ENCODE results near the gene BMP8A. TPM values are rescaled to one million over a fixed set of nuclear protein-coding genes. Genes with fewer than 3 reads are reported as not detected.

Gene BMP8A
- polyA plus RNA-seq, 3 donors, result not detected

- Mint-ChIP-seq H3K9me3 (no peaks in the 10 kb centered on the region), H3K27ac (no peak overlapping the region), H3K27me3 (ENCODE audit: low read depth in 3 of 3) (peaks cover 0 to 2% (median 2%) of the 10 kb centered on the region in 3 donors), H3K4me3 (no peak overlapping the region), H3K36me3 (peaks cover 30 to 50% of the 10 kb centered on the region in 2 donors), H3K4me1 (peaks cover 10% of the 10 kb centered on the region)
- H3K9me3 ChIP-seq (replicated peaks in 1 of 2; ENCODE audit: control insufficient read depth in 1 of 2, insufficient read depth in 1 of 2, low read length in 2 of 2), result no peaks in the 10 kb centered on the region
- intact Hi-C loops (cut with micrococcal nuclease), result no loop called here
- TF ChIP-seq, protein P1, sequence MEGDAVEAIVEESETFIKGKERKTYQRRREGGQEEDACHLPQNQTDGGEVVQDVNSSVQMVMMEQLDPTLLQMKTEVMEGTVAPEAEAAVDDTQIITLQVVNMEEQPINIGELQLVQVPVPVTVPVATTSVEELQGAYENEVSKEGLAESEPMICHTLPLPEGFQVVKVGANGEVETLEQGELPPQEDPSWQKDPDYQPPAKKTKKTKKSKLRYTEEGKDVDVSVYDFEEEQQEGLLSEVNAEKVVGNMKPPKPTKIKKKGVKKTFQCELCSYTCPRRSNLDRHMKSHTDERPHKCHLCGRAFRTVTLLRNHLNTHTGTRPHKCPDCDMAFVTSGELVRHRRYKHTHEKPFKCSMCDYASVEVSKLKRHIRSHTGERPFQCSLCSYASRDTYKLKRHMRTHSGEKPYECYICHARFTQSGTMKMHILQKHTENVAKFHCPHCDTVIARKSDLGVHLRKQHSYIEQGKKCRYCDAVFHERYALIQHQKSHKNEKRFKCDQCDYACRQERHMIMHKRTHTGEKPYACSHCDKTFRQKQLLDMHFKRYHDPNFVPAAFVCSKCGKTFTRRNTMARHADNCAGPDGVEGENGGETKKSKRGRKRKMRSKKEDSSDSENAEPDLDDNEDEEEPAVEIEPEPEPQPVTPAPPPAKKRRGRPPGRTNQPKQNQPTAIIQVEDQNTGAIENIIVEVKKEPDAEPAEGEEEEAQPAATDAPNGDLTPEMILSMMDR (IDR thresholded peaks at IDR 0.05), result no peak
- no peaks in the 10 kb centered on the region for H4K20me1 ChIP-seq (ENCODE audit: insufficient read depth, low read length)
- H3K4me2 ChIP-seq (replicated peaks; ENCODE audit: extremely low read depth, low read length, poor library complexity, severe bottlenecking), result no peak overlapping the region
- no peaks in the 10 kb centered on the region for H3K79me2 ChIP-seq (ENCODE audit: insufficient read depth, low read length)
- H3K4me1 ChIP-seq (ENCODE audit: control insufficient read depth in 1 of 2, insufficient read depth in 2 of 2, low read length in 2 of 2), result peaks cover 6 to 11% of the 10 kb centered on the region in 2 donors
- no peak overlapping the region for H3K27ac ChIP-seq (ENCODE audit: low read depth in 1 of 2, low read length in 2 of 2)
- DNase-seq, result no peak
- H3K9ac ChIP-seq (ENCODE audit: insufficient read depth, low read length, poor library complexity, severe bottlenecking), result no peak overlapping the region
- H3K36me3 ChIP-seq (replicated peaks in 1 of 2; ENCODE audit: control insufficient read depth in 1 of 2, insufficient read depth in 2 of 2, low read length in 2 of 2), result peaks cover 26 to 40% of the 10 kb centered on the region in 2 donors
- H3K4me3 ChIP-seq (replicated peaks in 1 of 3; ENCODE audit: low read depth in 2 of 3, low read length in 3 of 3), result no peak overlapping the region
- H2AFZ ChIP-seq (ENCODE audit: insufficient read depth, low read depth, low read length, poor library complexity, severe bottlenecking), result no peak overlapping the region
- H3K27me3 ChIP-seq (ENCODE audit: control insufficient read depth in 2 of 2, insufficient read depth in 2 of 2, low read length in 2 of 2), result no peaks in the 10 kb centered on the region
- 89% methylated on average over 3 of the region's 4 CpGs for WGBS (ENCODE audit: insufficient coverage)
Observed at GRCh38 chr1:39528082-39528481, 36.6 kb downstream of the BMP8A start.

DNA sequence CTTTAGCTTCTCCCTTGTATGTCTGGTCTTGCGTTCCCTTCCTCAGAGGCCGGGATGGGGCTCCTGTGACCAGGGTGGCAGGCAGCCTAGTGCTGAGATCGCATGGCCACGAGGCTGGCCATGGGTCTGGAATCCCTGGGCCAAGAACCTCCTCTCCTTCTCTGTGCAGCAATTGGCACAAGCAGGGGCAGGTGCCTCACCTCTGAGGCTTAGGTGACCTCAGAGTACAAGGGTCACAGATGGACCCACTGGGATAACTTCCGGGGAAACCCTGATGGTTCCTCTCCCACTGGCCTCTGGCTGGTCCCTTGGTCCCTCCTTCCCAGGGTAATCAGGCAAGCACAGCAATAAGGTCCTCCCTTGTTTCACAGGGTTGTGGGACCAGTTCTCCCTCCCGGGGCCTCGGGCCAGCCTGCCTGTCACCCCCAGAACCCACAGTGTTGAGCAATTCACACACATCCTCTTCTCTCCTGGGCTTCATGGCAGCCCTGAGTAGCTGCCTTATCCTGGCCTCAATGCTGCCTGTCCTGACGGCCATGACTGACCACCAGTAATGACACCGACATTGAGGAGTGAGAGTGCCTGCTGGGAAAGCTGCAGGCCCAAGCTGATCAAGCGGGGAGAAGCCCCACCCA, 38.6 kb downstream of the BMP8A start:
- H3K36me3 Mint-ChIP-seq, result peaks cover 29 to 40% of the 10 kb centered on the region in 2 donors
- peaks cover 10% of the 10 kb centered on the region for H3K4me1 Mint-ChIP-seq
- Histone ChIP-seq H3K9ac (ENCODE audit: insufficient read depth, low read length, poor library complexity, severe bottlenecking) (no peak overlapping the region), H3K4me2 (replicated peaks; ENCODE audit: extremely low read depth, low read length, poor library complexity, severe bottlenecking) (no peak overlapping the region), H3K4me1 (ENCODE audit: control insufficient read depth in 1 of 2, insufficient read depth in 2 of 2, low read length in 2 of 2) (peaks cover 6 to 11% of the 10 kb centered on the region in 2 donors), H3K79me2 (ENCODE audit: insufficient read depth, low read length) (no peaks in the 10 kb centered on the region), H3K9me3 (replicated peaks in 1 of 2; ENCODE audit: control insufficient read depth in 1 of 2, insufficient read depth in 1 of 2, low read length in 2 of 2) (no peaks in the 10 kb centered on the region), H4K20me1 (ENCODE audit: insufficient read depth, low read length) (no peaks in the 10 kb centered on the region), H3K27ac (ENCODE audit: low read depth in 1 of 2, low read length in 2 of 2) (peak overlapping the region in 1 of 2 donors; percentile 25), H3K27me3 (ENCODE audit: control insufficient read depth in 2 of 2, insufficient read depth in 2 of 2, low read length in 2 of 2) (no peaks in the 10 kb centered on the region), H2AFZ (ENCODE audit: insufficient read depth, low read depth, low read length, poor library complexity, severe bottlenecking) (no peak overlapping the region), H3K4me3 (replicated peaks in 1 of 3; ENCODE audit: low read depth in 2 of 3, low read length in 3 of 3) (no peak overlapping the region), H3K36me3 (replicated peaks in 1 of 2; ENCODE audit: control insufficient read depth in 1 of 2, insufficient read depth in 2 of 2, low read length in 2 of 2) (peaks cover 26 to 51% of the 10 kb centered on the region in 2 donors)
- H3K4me3 Mint-ChIP-seq, result no peak overlapping the region
- peak overlapping the region in 3 of 7 donors; percentile 18 to 54 (median 46) for H3K27ac Mint-ChIP-seq
- H3K9me3 Mint-ChIP-seq, result no peaks in the 10 kb centered on the region
- TF ChIP-seq, protein P1 (IDR thresholded peaks at IDR 0.05), result no peak
- intact Hi-C loops (cut with micrococcal nuclease), result loop anchor here (10.0 kb wide), 1 partner anchor 45 kb away; no protein-coding TSS in a partner anchor
- WGBS (ENCODE audit: insufficient coverage), result 55% methylated on average over 7 of the region's 10 CpGs
- H3K27me3 Mint-ChIP-seq (ENCODE audit: low read depth in 3 of 3), result peaks cover 0 to 2% (median 1%) of the 10 kb centered on the region in 3 donors
- no peak for DNase-seq

Measured in CD14-positive monocyte (primary cell).